Measurements from ENCODE around the gene PPP2R3A.
"Not testable (repeated sequence)": the region's sequence is repeated elsewhere in the genome, so short reads cannot be mapped to it uniquely, and the experiment has no call there.

PPP2R3A gene

DNA sequence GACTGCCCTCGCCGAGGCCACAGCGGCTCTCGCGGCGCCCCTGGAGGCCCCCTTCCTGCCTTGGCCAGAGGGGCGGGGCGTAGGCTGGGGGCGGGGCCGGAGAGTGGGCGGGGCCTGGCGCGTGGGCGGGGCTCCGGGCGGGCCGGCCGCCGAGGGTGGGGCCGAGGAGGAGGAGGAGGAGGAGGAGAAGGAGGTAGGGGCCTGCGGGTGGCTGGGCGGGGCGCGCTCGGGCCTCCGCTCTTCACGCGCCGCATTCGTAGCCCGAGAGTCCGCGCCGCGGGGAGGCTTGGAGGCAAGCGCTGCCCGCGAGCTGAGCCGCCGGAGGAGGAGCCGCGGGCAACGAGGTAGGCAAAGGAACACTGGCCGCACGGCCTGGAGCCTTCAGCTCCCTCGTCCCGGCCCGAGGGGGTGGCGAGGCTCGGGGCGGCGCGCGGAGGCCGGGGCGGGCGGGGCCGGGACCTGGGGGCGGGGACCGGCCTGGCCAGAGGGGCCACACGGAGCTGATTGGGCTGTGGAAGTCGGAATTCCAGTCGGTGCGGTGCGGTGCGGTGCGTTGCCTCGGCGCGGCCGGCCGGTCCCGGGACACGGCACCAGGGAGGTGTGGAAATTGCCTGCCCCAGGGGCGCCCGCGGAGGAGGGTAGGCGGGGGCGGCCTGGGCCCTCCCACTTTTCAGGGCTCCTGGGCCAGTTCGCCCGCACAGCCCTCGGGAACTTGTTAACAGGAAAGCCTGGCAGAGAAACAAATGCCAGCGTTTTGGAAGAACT is at the start of gene PPP2R3A:
Gene PPP2R3A (plus strand): TSS at position 223 of the 765 bp plus-strand sequence. CDS start 35,771 bp downstream, outside the sequence.
- peak; percentile 40 for DNase-seq (ENCODE audit: low read depth, low spot score)

- DNase-seq (ENCODE audit: low read depth, low spot score), result no peak
Observed at GRCh38 chr3:135916310-135916709, 49.2 kb upstream of the PPP2R3A start.

DNA sequence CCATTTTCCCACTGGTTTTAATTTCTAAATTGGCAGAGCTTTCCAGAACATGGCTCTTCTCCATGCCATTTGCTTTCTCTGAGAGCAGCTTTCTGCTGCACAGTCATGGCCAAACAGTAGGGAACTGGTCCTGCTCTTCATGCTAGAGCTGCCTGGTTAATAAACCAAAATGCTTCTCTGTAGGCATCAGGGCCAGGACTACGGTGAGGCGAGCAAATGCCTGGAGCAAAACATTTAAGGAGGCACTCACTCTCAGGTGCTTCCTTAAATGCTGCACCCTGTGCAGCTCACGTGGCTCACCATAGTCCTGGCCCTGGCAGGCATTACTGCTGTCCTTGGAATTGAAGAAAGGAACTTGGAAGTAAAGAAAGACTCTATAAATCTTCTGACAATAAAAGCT is 48.5 kb upstream of the PPP2R3A start:
- no peak for DNase-seq (ENCODE audit: low read depth, low spot score)

DNA sequence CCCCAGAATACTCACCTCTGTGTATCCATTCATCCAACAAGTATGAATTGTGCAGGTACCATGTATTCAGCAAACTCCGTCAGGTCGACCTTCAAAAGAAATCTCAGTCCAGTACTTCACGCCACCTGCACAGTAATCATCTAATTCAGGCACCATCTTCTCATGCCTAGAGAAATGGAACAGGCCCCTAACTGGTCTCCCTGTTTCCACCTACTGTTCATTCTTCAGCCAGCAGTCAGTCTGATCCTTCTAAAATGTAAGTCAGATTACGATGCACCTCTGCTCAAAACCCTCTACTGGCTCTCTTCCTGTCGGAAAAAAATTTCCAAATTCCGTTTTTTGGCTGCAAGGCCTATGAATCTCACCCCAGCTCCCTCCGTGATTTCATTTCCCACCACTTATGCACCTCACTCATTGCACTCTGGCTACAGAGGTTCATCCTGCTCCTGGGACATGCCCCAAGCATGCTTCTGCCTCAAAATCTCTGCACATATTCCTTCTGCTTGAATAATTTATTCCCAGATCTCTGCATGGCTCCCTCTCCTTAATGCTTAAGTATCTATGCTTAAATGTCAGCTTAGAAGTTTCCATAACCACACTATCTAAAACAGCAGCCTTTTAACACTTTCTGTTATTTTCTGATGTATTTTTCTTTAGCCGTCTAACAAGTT is 47.5 kb upstream of the PPP2R3A start:
- DNase-seq (ENCODE audit: low read depth, low spot score), result no peak

DNA sequence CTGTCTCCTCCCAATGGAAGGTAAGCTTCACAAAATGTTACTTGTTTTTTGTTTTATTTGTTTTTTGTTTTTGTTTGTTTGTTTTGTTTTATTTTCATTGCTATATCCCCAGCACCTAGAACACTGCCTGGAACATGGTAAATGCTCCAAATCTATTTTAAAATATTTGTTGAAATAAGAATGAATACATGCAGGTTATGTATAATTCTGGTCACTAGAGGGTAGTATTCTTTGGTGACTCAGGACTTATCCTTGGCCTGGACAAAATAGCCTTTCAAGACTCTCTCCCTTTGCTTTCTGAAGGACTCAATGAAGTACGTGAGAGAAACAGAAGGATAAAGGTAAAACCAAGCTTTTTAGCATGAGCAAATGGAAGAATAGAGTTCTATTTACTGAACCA is 46.9 kb upstream of the PPP2R3A start:
- no peak for DNase-seq (ENCODE audit: low read depth, low spot score)

DNA sequence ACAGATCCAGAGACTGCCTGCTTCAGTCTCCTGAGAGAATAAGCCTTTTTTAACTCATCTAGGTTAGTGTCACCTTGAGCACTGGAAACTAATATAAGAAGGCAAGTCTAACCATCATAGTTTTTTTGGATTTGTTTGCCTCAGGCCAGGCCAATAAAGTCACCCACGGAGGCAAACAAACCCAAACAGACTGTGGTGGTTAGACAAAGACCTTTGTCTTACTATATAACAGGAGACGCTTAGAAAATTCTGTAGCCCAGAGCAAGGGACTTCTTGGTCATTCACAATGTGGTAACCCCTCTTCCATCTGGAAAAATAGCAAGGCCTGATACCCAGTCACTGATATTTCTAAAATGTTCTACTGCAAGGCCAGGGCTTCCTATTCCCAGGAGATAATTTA is 45.3 kb upstream of the PPP2R3A start:
- no peak for DNase-seq (ENCODE audit: low read depth, low spot score)

DNA sequence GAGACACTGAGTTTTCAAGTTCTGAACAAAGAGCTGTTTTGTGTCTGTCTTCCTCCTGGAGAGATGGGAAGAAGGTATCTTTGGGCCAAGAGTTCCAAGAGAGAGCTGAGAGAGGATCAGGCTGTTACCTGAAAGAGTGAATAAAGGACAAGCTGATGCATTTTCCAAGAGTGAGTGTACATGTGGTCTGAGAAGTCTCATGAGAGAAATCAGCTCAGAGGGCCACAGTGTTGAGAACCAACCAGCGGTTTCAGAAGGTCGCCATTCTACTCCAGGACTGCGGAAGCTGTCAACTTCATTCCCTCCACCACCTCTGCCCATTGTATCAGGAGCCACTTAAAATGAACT is 42.7 kb upstream of the PPP2R3A start:
- no peak for DNase-seq (ENCODE audit: low read depth, low spot score)

- no peak for DNase-seq (ENCODE audit: low read depth, low spot score)
Observed at GRCh38 chr3:135924506-135924905, 41.0 kb upstream of the PPP2R3A start.

DNA sequence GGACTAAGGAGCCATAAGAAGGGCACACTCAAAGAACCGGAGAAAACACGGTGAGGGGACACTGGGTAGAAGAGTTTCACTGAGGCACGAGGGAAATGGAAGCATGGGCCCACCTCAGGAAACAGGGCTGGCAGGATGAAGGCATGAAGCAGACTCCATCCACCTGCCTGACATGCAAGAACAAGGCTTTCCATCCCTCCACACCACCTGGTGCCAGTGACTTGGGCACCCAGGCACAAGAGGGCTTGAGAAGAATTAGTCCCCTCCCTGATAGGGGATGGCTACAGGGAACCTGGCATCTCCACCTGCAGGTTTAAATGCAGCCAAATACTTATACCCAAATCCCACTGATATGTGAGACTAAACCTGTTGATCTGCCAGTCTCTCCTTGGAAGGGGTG is 38.9 kb upstream of the PPP2R3A start:
- no peak for DNase-seq (ENCODE audit: low read depth, low spot score)

DNA sequence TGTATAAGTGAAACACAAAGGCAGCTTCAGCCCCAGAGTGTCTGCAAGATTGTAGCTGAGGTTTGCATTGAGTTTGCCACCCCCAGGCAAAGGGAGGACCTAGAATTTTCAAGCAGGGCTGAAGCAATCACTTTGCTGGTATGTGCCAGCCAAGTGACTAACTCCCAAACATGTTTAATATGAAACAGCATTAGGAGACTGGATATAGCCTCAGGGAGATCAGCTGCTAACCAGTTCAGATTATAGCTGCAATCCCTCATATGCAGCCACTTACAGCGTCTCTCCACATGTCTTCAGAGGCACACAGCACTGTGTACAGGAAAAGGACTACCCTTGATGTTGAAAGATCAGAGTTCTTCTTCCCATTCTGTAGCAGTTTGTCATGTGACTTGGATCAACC is 38.4 kb upstream of the PPP2R3A start:
- no peak for DNase-seq (ENCODE audit: low read depth, low spot score)

GRCh38 chr3:135929670-135930069 is 35.9 kb upstream of the PPP2R3A start:
- DNase-seq (ENCODE audit: low read depth, low spot score), result no peak

- no peak for DNase-seq (ENCODE audit: low read depth, low spot score)
Observed at GRCh38 chr3:135930255-135930654, 35.3 kb upstream of the PPP2R3A start.

GRCh38 chr3:135935171-135935570 is 30.4 kb upstream of the PPP2R3A start:
- not testable (repeated sequence) for DNase-seq (ENCODE audit: low read depth, low spot score)

GRCh38 chr3:135937766-135938165 is 27.8 kb upstream of the PPP2R3A start:
- not testable (repeated sequence) for DNase-seq (ENCODE audit: low read depth, low spot score)

- no peak for DNase-seq (ENCODE audit: low read depth, low spot score)
Observed at GRCh38 chr3:135944831-135945230, 20.7 kb upstream of the PPP2R3A start.

DNA sequence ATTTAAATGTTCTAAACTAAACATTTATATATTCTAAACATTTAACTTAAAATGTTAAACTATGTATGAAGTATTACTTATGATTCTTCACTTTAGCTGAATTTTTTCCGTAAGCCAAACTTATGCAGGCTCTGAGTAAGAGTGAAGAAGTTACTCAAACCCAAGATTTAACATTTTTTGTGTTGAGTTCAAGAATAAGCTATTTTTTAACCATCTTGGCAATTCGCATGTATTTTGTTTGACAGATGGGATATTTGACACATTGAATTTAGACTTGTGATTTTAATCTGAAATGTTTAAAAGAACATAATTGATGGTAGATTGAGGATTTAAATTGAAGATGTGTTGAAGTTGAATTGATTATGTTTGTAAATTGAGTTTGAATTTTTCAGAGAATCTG is 14.6 kb upstream of the PPP2R3A start:
- no peak for DNase-seq (ENCODE audit: low read depth, low spot score)

DNA sequence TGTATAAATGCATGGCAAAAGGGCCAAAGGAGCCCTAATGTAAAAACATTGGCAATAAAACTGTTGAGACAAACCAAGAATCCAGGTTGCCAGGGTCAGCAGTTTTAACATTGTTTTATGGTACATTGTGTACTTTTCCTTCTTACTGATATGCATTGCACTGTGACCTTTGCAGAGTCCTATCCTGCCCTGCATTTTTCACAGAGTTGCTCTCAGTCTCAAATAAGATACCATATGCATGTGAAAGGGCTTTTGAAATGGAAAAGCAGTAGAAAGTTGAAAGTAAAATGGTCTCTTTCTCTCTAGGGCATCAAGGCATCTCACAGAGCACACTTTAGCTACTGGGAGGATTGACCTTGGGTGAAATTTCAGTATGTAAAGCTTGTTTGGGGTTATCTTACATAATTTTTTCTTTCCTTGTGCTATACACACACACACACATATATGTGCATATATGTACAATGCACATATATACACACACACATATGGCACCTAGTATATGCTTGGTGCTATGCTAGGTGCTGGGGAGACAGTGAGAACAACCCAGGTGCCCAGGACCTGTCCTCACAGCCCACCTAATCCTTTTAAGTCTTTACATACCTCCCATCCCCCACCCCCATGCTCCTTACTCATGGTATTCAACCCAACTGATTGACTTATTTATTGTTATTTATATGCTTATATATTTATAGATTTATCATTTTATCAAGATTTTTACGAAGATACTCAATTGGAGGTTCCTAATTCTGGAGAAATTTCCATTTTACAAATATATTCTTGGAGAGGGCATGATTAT is 1.2 kb upstream of the PPP2R3A start:
- DNase-seq (ENCODE audit: low read depth, low spot score), result no peak

DNA sequence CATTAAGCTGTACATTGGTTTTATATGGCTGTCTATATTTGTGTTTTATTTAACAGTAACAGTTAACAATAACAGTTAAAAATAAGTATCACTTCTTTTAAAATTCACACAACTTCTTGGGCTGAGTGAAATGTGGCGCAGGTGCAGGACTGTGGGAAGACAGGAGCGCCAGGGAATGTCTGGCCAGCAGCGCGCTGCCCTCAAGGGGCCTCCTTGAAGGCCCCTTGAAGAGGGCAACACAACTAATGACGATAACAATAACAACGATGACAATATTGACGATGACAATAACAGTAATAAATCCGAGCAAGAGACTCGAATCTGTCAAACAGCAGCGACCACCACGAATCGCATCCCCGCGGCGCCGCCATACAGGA is 411 bp upstream of the PPP2R3A start:
- no peak for DNase-seq (ENCODE audit: low read depth, low spot score)

GRCh38 chr3:135966271-135966961 is 888 bp downstream of the PPP2R3A start:
- DNase-seq (ENCODE audit: low read depth, low spot score), result no peak

GRCh38 chr3:135966962-135967274 is 1.4 kb downstream of the PPP2R3A start:
- DNase-seq (ENCODE audit: low read depth, low spot score), result no peak

- DNase-seq (ENCODE audit: low read depth, low spot score), result no peak
Observed at GRCh38 chr3:135967867-135968266, 2.3 kb downstream of the PPP2R3A start.

GRCh38 chr3:135970506-135971116 is 5.1 kb downstream of the PPP2R3A start:
- no peak for DNase-seq (ENCODE audit: low read depth, low spot score)
